Ascending aorta (tissue), 2 donors: ENCODE results near the gene THUMPD2. TPM values are rescaled to one million over a fixed set of nuclear protein-coding genes. Genes with fewer than 3 reads are reported as not detected.
A peak's percentile ranks its signal among the peaks of the same experiment; 100 is the strongest.

Experiments
- DNase-seq, 2 donors: peaks; one replicate each; pipeline ENCODE4 v3.0.0-alpha.2; 2019; ENCODE audit warnings: low spot score in 2 of 2
- H3K27ac ChIP-seq, 2 donors: fragments of 200-600 bp; sonication (generic); one replicate each; pipeline ENCODE4 v1.5.1; 2016 to 2017; ENCODE audit warnings: mild to moderate bottlenecking in 1 of 2
- H3K27me3 ChIP-seq: fragments of 200-600 bp; sonication (generic); one replicate; pipeline ENCODE4 v1.5.1; 2017
- H3K36me3 ChIP-seq, 2 donors: fragments of 200-600 bp; sonication (generic); one replicate each; pipeline ENCODE4 v1.5.1; 2016
- H3K4me1 ChIP-seq, 2 donors: fragments of 200-600 bp; sonication (generic); one replicate each; pipeline ENCODE4 v1.5.1; 2016 to 2017; ENCODE audit warnings: mild to moderate bottlenecking in 1 of 2
- H3K4me3 ChIP-seq, 2 donors: fragments of 200-600 bp; sonication (generic); one replicate each; pipeline ENCODE4 v1.5.1; 2016 to 2017; ENCODE audit warnings: mild to moderate bottlenecking in 1 of 2
- H3K9me3 ChIP-seq, 2 donors: fragments of 200-600 bp; sonication (generic); one replicate each; pipeline ENCODE4 v1.5.1; 2016
- intact Hi-C: fragments of 100-400 bp; cut with DNase I; formaldehyde crosslinking; loops from one replicate; pipeline ENCODE4 v1.15.1; 2023
- total RNA-seq: library from RNA; depleted of rRNA; stranded (reverse); fragments of >200 nt; gene quantifications from one replicate; pipeline ENCODE4 v1.1.0, GENCODE V29; 2016
- TF ChIP-seq, protein P1 (sequence below), 3 experiments: fragments of 200-600 bp in 2 of 3; fragments of 450-650 bp in 1 of 3; sonication (generic) in 2 of 3; IDR thresholded peaks; one replicate each; pipeline ENCODE4 v1.5.1; 2016 to 2019; ENCODE audit warnings: antibody characterized with exemption in 3 of 3, mild to moderate bottlenecking in 1 of 3, moderate library complexity in 1 of 3

Gene THUMPD2
- total RNA-seq, 1 donor from 2014 or later: 13.0 TPM

DNA sequence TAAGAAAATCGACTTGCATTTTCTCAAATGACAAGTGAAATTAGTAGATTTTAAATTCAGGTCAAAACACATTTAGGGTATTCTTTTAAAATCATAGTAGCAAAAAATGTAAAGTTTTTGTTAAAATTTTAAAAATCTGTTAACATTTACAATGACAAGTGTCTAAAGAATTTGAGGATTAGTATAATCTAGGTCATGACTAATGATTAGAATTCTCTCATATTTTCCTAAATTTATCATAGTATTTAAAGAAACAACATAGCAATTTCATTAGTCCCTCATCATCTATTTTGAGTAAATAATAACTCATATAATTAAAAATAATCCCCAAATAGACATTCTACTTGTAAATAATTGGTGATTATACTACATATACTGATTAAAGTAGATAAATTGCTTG is 23.6 kb downstream of the THUMPD2 start:
- no peak overlapping the region for H3K27ac ChIP-seq
- intact Hi-C loops: no loop called here
- TF ChIP-seq, protein P1, sequence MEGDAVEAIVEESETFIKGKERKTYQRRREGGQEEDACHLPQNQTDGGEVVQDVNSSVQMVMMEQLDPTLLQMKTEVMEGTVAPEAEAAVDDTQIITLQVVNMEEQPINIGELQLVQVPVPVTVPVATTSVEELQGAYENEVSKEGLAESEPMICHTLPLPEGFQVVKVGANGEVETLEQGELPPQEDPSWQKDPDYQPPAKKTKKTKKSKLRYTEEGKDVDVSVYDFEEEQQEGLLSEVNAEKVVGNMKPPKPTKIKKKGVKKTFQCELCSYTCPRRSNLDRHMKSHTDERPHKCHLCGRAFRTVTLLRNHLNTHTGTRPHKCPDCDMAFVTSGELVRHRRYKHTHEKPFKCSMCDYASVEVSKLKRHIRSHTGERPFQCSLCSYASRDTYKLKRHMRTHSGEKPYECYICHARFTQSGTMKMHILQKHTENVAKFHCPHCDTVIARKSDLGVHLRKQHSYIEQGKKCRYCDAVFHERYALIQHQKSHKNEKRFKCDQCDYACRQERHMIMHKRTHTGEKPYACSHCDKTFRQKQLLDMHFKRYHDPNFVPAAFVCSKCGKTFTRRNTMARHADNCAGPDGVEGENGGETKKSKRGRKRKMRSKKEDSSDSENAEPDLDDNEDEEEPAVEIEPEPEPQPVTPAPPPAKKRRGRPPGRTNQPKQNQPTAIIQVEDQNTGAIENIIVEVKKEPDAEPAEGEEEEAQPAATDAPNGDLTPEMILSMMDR (IDR thresholded peaks at IDR 0.05): no peak
- no peak for DNase-seq
- peaks cover 44 to 85% of the 10 kb centered on the region in 2 donors for H3K36me3 ChIP-seq
- no peaks in the 10 kb centered on the region for H3K27me3 ChIP-seq
- no peaks in the 10 kb centered on the region for H3K4me1 ChIP-seq
- H3K4me3 ChIP-seq: no peak overlapping the region
- no peaks in the 10 kb centered on the region for H3K9me3 ChIP-seq

DNA sequence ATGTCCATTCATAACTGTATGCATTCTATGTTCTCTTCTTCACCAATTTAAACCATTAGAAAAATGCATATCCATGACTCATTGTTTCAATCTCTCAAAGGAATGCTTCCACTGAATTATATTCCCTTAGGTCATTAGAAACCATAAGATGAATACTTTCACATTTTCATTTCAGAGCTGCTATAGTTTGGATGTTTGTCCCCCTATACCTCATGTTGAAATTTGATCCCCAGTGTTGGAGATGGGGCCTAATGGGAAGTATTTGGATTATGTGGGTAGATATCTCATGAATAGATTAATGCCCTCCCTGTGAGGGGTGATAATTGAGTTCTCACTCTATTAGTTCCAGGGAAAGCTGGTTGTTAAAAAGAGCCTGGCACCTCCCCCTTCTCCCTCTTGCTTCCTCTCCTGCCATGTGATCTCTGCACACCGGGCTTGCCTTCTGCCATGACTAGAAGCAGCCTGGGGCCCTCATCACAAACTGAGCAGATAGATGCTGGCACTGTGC is 35.7 kb downstream of the THUMPD2 start:
- H3K27ac ChIP-seq: peak overlapping the region in 1 of 2 donors; percentile 22
- peaks cover 0 to under 1% of the 10 kb centered on the region in 2 donors for H3K4me1 ChIP-seq
- H3K4me3 ChIP-seq: no peak overlapping the region
- no peaks in the 10 kb centered on the region for H3K9me3 ChIP-seq
- H3K36me3 ChIP-seq: peaks cover 3 to 30% of the 10 kb centered on the region in 2 donors
- TF ChIP-seq, protein P1 (IDR thresholded peaks at IDR 0.05): no peak
- DNase-seq: no peak
- no peaks in the 10 kb centered on the region for H3K27me3 ChIP-seq
- intact Hi-C loops: no loop called here

DNA sequence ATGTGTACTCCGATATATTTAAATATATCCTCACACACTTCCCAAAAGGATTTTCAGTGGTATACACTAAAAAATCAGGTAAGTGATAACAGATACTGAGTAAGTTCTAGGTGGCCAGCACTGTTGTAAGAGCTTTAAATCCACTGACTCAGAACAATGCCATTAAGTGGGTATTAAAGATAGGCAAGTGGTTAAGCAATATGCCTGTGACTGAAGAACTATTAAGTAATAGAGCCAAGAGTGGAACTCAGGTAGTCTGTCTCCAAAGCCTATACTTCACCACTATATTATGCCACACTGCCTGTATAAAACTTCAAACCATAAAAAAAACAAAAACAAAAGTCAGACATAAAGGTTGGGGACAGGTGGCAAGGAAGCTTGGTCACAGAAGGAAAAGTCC is 37.2 kb downstream of the THUMPD2 start:
- Histone ChIP-seq H3K27ac (peak overlapping the region in 1 of 2 donors; percentile 21), H3K4me3 (no peak overlapping the region), H3K36me3 (peaks cover 3 to 30% of the 10 kb centered on the region in 2 donors), H3K9me3 (no peaks in the 10 kb centered on the region), H3K4me1 (peaks cover 0 to 10% of the 10 kb centered on the region in 2 donors), H3K27me3 (no peaks in the 10 kb centered on the region)
- DNase-seq: no peak
- intact Hi-C loops: no loop called here
- TF ChIP-seq, protein P1 (IDR thresholded peaks at IDR 0.05): no peak

DNA sequence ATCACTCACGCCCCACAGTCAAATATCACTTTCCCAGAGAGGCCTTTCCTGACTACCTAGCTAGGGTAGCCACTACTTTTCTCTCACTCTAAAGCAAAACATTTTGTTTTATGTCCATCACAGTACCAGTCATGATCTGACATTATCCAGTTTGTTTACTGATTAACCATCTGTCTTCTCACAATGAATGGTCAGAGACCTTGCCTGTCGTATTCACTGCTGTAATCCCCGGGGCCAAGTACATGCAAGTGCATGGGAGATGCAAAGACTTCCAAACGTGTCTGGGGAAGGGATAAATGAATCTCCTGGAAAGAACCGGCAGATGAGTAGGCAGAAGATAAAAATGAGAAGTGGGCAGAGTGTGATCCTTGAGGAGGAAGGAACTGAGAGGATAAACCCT is 39.7 kb downstream of the THUMPD2 start:
- Histone ChIP-seq H3K27me3 (no peaks in the 10 kb centered on the region), H3K36me3 (peaks cover 3 to 14% of the 10 kb centered on the region in 2 donors), H3K27ac (peak overlapping the region; percentile 34 to 61), H3K9me3 (no peaks in the 10 kb centered on the region), H3K4me1 (peaks cover 0 to 21% of the 10 kb centered on the region in 2 donors), H3K4me3 (no peak overlapping the region)
- intact Hi-C loops: loop anchor here (5.0 kb wide), 1 partner anchor 302 kb away; the partner anchor contains the start of gene MAP4K3
- TF ChIP-seq, protein P1 (IDR thresholded peaks at IDR 0.05): no peak
- DNase-seq: no peak

DNA sequence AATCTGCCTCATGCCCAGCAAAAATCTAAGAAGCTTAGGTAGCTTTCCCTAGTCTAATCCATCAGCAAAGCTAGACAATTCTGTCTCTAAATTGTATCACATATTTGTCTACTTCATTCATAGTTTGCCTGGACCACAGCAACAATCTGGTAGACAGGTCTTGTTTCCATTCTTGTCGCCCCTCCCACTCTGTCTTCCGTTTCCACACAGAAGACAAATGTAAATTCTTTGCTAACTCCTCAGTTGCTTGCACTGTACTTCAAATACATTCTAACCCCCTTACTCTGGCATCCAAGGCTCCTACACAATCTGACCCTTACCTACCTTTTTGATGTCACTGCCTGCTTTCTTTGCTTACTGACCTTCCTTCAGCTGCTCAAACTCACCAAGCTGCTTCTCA is 40.1 kb downstream of the THUMPD2 start:
- Histone ChIP-seq H3K9me3 (no peaks in the 10 kb centered on the region), H3K36me3 (peaks cover 3 to 14% of the 10 kb centered on the region in 2 donors), H3K27ac (peak overlapping the region; percentile 34 to 61), H3K27me3 (no peaks in the 10 kb centered on the region), H3K4me3 (no peak overlapping the region), H3K4me1 (peaks cover 0 to 26% of the 10 kb centered on the region in 2 donors)
- intact Hi-C loops: loop anchor here (5.0 kb wide), 1 partner anchor 302 kb away; the partner anchor contains the start of gene MAP4K3
- TF ChIP-seq, protein P1 (IDR thresholded peaks at IDR 0.05): no peak
- no peak for DNase-seq
